ENCODE data around the gene SUPT6H.

GRCh38 chr17:28719021-28719433 lies 57.0 kb downstream of the SUPT6H start:
- TF ChIP-seq CTCF (IDR thresholded peaks at IDR 0.05; ENCODE audit: low read length) (no peak), EZH2 (IDR thresholded peaks at IDR 0.05; ENCODE audit: borderline replicate concordance, low read length) (no peak)

Data from OCI-LY1 (cell line).